COLO829 (cell line): ENCODE results near the gene ABL1.
"Not testable (repeated sequence)": the region's sequence is repeated elsewhere in the genome, so short reads cannot be mapped to it uniquely, and the experiment has no call there.

Experiments used
- DNase-seq: peaks from one replicate; pipeline ENCODE4 v3.0.0; 2012; ENCODE audit warnings: low spot score

The ABL1 gene

GRCh38 chr9:130904070-130905044, 69.3 kb downstream of the ABL1 start:
- no peak for DNase-seq

GRCh38 chr9:130905125-130905901, 70.3 kb downstream of the ABL1 start:
- no peak for DNase-seq

GRCh38 chr9:130905902-130906734, 71.1 kb downstream of the ABL1 start:
- DNase-seq = no peak

- no peak for DNase-seq
Observed at GRCh38 chr9:130906735-130907416, 71.8 kb downstream of the ABL1 start.

GRCh38 chr9:130908146-130908877, 73.3 kb downstream of the ABL1 start:
- peak; percentile 84 for DNase-seq

GRCh38 chr9:130908878-130909355, 73.9 kb downstream of the ABL1 start:
- no peak for DNase-seq

GRCh38 chr9:130910041-130910440, 75.0 kb downstream of the ABL1 start:
- not testable (repeated sequence) for DNase-seq

GRCh38 chr9:130910670-130911069, 75.6 kb downstream of the ABL1 start:
- DNase-seq = not testable (repeated sequence)

- DNase-seq = no peak
Observed at GRCh38 chr9:130911254-130912049, 76.4 kb downstream of the ABL1 start.

- DNase-seq = peak; percentile 38
Observed at GRCh38 chr9:130912932-130913598, 78.0 kb downstream of the ABL1 start.

- DNase-seq = no peak
Observed at GRCh38 chr9:130913599-130914416, 78.8 kb downstream of the ABL1 start.

- no peak for DNase-seq
Observed at GRCh38 chr9:130914417-130915095, 79.5 kb downstream of the ABL1 start.

GRCh38 chr9:130915096-130915447, 80.0 kb downstream of the ABL1 start:
- DNase-seq = no peak

- DNase-seq = no peak
Observed at GRCh38 chr9:130917168-130917960, 82.3 kb downstream of the ABL1 start.

GRCh38 chr9:130918101-130918825, 83.2 kb downstream of the ABL1 start:
- DNase-seq = no peak
